GM04504 (cell line): ENCODE results near the gene ZNF768.

Experiments
- DNase-seq: peaks from one replicate; pipeline ENCODE4 v3.0.0-alpha.2; 2012; ENCODE audit warnings: low read depth

The ZNF768 gene

DNA sequence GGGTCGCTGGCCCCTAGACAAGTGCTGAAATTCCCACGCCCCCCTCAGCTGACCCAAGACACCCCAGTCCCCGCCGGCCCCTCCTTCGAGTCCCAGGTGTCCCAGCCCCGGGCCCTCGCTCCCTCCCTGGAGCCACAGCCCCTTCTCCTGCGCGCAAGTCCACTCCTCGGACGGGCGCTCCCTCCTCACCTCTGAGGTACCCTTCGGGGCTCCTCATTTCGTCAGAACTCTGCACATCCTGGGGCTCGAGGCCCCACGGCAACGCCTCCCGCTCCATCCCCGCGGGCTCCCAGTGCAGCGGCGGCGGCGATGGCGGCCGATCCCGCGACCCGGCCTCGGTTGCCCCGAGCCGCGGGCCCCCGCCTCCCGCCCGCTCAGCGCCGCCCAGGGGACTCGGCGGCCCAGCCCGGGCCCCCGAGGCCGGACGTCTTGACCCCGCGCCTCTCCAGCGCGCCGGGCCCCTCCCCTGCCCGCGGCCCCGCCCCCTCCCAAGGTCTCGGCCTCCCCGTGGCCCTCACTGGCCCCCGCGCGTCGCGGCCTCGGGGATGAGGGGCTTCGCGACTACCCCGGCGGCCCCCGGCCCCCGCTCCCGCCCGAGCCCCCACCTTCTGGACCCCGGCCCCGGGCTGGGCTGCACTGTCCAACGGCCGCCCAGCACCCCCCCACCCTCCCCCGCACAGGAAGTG, at the start of gene ZNF768:
ZNF768 (minus strand) TSS at position 430 of the 686 bp plus-strand sequence; CDS start at position 277, 153 bp downstream.
- DNase-seq, result no peak

DNA sequence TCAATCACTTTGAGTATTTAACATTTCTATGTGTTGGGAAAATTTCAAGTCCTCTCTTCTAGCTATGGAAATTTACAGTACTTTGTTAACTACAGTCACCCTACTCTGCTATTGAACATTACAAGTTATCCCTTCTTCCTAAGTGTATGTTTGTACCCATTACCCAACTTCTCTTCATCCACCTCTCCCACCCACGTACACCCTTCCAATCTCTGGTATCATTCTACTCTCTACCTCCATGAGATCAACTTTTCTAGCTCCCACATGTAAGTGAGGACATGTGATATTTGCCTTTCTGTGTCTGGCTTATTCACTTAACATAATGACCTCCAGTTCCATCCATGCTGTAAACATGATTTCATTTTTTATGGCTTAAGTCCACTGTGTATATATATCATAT, 48.3 kb upstream of the ZNF768 start:
- no peak for DNase-seq

DNA sequence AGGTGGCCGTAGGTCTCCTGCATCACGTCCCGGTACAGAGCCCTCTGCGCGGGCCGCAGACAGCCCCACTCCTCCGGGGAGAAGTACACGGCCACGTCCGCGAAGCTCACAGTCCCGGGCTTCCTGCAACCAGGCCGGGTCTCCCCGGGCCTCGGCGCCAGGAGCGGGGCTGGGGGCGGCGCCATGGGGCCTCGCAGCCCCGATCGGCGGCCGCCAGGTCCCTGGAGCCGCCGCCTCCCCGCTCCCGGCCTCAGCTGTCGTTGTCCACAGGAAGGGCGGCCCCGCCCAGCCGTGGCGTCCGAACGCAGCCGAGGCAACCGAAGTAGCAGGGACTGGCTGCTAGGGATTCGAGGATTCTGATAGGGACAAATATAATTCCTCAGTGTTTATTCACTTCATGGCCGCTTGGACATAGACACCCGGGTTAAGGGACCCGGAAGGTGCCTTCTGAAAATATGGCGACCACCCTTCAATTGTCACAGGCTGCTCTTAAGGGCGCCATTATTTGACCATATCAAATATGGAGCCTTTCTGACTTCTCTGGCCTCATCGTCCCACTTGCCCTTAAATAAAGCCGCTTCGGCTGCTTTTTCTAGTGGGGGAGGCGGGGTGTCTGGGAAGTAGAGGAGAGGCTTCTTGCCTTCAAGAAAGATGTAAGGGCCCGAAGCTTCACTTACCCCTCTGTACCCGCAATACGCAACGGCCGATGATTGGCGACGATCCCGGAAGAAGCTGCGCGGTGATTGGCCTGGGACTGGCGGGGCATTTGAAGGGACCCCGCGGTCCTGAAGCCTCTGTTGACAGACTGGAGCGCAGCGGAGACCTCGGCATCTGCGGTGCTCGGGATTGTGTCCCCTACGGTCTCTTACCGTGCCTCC, 45.3 kb upstream of the ZNF768 start, which contains the start of gene ZNF688:
ZNF688 (minus strand) TSS at position 270 of the 878 bp plus-strand sequence; CDS start at position 185, 85 bp downstream.
- peak; percentile 97 for DNase-seq

DNA sequence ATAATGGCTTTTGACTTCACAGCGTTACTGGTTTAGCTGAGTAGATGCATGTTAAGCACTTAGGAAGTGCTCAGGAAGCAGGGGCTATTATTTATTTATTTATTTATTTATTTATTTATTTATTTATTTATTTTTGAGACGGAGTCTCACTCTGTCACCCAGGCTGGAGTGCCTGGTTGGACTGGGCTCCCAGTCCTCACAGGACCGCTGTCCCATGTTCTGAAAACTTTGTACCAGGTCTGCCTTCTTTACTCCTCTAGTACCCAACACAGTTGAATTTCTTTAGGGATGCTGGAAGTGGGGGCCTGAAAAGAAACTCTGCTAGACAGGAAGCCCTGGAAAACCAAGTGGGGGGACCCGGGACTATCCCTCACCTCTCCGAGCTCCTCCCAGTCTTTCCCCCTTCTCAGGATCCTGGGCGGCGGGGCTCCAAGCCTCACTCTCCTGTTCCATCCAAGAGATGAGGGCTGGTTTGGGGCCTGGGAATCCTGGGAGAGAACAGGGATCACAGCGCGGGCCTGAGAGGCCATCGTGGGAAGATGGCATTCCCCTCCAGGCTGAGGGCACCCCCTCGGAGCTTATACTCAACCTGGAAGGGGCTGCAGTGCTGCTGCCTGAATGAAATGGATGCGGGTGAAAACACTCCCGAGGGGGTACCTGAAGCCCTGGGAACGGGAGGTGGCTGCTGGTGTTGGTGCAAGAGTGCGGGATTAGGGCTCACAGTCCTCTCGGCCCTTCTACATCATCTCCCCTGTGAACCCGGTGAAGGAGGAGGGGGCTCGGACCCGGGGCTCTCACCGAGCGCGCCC, 44.5 kb upstream of the ZNF768 start:
- DNase-seq, result no peak

DNA sequence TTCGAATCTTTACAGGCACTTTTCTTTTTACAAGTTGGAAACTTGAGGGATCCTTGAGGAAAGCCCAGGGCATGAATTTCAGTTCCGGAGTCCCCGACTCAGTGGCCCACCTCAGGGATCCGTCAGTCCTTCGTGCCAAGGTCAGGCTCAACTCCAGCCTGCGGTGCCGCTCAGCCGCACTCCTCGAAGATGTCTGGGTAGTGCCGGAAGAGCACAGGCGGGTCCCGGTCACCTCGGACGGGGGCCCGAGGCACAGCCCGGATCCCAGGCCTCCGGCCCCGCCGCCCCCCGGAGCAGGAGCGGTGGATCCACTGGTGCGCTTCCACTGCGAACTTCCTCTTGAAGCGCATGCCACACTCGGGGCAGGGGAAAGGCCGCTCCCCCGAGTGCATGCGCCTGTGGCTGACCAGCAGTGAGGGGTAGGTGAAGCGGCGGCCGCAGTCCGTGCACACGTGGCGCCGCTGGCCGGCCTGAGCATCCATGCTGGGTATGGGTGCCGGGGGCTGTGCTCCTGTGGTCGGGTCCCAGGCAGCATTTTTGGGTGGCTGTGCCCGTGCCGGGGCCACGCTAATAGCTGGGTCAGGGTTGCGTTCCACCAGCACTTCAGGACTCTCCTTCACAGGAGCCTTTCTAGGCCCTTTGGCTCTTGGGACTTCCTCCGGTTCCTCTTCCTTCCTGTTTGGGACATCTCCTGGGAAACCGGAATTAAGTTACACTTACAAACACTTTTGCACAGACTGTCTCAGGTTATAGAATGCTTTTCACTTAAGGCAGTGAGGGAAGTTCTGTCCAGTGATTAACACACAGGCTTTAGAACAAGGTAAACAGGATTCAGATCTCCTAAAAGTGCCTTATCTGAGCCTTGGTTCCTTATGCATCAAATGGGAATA, 43.6 kb upstream of the ZNF768 start:
- DNase-seq, result no peak

DNA sequence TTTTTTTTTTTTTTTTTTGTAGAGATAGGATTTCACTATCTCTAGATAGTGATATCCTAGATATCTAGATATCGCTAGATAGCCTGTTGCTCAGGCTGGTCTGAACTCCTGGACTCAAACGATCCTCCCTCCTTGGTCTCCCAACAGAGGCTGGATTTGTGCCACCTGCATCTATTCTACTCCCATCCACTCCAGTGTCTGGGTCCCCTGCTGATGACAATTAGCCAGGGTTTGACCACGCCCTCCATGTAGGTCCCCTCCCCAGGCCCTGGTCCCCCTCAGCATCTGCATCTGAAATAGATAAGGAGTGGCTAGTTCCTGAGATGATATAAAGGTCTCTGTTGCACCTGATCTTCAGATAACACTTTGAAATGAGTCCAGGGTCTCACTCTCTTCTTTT, 42.9 kb upstream of the ZNF768 start:
- DNase-seq, result no peak

DNA sequence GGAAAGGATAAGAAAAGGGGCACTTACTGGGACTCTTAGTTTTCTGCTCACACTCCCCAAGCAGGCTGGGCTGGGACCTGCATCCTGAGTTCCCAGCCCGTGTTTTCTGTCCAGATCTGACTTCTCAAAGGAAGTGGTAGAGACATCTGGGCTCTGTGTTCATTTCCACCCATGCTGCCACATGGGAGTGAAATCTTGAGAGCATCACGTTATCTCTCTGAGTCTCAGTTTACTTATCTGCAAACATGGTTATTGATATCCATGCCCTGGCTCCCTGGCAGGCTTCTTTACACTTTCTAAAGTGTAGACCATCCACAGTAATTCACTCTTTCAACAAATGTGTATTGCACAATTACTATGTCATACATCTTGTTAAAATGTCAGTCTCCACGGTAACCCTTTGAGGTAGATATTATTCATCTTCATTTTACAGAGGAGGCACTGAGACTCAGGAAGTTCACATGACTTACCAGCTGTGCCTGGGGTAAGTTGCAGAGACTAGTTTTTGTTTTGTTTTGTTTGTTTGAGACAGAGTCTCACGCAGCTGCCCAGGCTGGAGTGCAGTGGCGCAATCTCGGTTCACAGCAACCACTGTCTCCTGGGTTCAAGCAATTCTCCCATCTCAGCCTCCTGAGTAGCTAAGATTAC, 41.7 kb upstream of the ZNF768 start:
- DNase-seq, result peak; percentile 78

DNA sequence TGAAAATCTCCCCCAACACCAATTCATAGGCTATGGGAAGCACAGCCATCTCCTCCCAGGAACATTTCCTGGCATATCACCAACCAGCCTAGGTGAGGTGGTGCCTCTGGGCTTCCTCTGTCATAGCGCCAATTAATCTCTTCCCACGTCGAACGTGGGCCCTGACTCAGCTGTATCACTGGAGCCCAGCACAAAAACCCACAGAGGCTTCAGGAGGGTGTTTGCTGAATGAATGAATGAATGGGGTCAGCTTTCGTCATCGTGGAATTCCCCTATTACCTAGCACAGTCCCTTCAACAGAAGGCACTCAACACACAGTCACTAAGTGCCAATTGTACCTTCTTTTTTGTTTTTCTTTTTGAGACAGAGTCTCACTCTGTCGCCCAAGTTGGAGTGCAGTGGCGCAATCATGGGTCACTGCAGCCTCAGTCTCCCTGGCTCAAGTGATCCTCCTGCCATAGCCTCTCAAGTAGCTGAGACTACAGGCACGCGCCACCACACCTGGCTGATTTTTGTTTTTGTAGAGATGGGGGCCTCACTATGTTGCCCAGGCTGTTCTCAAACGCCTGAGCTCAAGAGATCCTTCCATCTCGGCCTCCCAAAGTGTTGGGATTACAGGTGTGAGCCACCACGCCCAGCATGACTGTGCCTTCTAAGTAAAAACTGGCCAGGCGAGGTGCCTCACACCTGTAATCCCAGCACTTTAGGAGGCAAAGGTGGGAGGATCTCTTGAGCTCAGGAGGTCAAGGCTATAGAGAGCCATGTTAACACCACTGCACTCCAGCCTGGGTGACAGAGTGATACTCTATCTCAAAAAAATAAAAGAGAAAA, 41.0 kb upstream of the ZNF768 start:
- DNase-seq, result no peak

DNA sequence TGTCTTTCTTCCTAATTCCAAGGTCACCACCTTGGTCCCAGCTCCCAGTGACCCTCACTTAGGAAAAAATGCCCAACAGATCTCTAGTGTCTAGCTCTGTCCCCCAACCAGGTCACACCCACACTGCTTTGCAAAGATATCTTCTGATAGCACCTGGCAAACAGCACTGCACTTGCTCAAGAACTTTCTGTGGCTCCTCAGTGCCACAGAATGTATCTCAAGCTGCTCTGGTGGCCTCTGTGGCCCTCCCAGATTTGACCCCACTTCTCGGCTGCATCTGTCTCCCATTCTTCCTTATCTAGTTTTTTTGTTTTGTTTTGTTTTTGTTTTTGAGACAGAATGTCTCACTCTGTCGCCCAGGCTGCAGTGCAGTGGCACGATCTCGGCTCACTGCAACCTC, 40.2 kb upstream of the ZNF768 start:
- no peak for DNase-seq

DNA sequence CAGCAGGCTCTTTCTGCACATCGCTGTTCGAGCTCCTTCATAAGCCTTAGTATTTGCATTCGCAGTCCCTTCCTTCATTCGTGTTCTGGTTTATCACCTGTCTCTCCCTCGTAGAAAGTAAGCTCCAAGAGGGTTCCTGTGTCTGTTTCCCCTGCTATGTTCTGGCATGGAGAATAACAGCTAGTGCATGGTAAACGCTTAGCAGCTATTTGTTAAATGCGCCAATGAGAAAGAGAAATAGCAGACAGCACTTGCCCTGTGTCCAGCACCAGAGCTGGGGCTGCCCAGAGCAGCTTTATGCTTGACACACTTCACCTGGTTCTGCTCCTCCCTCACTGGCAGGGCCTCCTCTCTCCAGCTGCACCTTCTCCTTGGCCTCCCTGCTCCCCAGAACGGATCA, 39.6 kb upstream of the ZNF768 start:
- DNase-seq, result no peak

DNA sequence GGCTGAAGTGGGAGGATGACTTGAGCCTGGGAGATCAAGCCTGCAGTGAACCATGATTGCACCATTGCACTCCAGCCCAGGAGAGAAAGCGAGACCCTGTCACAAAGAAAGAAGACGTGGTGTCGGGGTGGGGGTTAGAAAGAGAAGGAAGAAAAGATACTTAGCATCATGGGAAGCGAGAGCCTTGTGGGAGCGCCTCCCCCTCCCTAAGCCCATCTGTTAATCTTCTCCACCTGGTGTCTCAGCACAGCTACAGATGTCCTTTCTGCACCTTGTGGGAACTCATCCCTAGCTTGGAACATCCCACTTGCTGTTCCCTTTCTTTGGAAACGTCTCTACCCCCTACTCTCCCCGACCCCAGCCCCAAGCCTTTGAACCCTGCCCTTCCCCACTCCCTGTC, 39.2 kb upstream of the ZNF768 start:
- no peak for DNase-seq

DNA sequence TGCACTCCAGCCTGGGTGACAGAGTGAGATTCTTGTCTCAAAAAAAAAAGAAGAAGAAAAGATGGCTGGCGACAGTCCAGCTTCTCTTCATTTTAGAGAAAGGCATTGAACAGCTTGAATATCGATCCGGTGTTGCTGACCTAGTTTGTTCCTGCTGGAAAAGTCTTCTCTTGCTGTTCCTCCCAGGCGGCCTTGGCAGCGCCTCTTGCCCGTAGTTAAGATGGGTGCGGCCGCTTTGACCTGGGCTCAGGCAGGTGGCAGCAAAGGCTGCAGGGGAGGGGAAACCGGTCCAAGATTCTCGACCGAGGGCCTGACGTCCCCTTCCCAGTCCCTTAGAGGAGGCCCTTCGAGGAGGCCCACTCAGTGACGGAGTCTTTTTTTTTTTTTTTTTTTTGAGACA, 35.7 kb upstream of the ZNF768 start:
- no peak for DNase-seq

DNA sequence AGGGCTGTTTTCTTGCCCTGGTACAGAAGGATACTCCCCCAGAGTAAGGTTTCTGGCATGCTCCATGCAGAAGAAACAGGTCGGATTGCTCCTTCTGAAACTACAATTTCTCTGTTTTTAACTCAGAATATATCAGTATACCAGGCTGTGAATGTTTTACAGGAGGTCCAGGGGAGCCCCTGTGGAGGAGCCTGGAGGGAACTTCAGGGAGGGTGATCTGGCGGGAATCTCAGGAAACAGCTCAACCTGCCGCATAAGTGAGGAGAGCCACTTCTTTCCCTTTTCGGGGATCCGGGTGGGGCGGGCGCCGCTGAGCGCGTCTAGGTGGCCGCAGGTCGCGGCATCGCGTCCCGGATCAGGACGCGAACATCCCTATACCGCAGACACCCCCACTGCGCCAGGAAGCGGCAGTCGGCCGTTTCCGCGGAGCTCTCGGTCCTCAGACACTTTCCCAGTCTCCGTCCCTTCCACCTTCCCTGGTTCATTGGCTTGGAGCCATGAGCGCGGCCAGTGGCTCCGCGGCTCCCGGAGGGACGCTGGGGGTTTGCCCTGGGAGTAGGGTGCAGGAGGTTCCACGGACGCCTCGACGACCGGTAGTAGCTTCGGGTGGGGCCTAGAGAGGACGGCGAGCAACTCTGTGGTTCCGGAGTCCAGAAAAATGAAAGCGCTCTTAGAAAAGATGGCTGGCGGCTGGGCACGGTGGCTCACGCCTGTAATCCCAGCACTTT, 34.9 kb upstream of the ZNF768 start:
- no peak for DNase-seq

DNA sequence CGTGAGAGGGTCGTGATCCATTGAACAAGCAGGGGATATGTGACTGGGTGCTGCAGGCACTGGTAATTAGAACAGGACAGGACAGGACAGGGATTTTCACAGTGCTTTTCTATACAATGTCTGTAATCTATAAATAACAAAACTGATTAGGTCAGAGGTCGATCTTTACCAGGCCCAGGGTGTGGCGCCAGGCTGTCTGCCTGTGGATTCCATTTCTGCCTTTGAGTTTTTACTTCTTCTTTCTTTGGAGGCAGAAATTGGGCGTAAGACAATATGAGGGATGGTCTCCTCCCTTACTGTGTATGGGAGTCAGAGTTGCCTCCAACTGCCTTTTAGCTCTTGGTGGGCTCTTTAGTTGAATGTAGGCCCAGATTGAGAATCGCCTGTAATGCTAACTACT, 33.3 kb upstream of the ZNF768 start:
- no peak for DNase-seq

DNA sequence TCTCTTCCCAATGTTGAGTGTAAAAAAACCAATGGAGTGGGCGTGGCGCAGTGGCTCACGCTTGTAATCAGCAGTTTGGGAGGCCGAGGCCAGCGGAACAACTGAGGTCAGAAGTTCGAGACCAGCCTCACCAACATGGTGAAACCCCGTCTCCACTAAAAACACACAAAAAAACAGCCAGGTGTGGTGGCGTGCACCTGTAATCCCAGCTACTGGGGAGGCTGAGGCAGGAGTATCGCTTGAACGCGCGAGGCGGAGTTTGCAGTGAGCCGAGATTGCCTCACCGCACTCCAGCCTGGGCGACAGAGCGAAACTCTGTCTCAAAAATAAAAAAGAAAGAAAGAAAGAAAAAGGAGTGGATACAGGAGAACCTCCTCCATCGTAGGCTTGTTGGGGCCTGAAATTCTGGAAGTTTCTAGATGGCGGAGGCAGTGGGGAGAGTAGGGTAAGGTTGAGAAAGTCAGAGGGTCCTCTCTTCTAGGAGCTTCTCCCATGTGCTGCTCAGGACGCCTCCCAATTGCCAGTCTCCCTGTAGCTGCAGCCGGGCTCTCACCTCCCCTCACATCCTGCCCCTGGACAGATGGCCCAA, 32.5 kb upstream of the ZNF768 start:
- DNase-seq, result no peak

DNA sequence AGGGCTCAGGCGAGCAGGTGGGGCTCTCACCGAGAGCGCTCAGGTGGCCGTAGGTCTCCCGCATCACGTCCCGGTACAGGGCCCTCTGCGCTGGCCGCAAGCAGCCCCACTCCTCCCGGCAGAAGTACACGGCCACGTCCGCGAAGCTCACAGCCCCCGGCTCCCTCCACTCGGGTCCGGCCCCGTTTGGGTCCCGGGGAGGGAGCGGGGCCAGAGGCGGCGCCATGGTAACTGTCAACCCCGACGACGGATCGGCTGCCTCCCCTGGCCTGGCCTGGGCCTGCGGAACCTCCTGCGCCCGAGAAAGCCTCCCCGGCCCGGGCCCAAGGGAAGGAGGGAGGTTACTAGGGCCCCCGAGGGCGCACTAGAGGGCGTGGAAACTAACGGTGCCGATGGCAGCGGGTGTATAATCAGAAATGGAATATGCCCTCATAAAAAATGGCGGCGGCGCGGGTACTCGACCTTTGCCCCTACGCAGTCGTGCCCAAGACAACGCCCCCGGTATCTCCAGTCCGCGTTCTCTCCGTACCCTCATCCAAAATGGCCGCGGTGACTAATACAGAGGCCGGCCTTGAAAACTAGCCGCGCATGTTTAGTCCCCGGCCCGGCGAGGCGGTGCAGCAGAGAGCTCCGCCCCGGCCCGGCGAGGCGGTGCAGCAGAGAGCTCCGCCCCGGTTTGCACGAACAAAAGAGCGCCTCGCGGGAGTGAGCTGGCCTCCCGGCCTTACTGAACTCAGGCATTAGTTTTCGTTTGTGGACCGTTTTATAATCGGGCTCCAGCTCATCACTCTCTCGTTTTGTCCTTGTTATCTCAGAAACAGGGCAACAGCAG, 31.8 kb upstream of the ZNF768 start, which contains the start of gene ZNF764:
ZNF764 (minus strand) TSS at position 418 of the 832 bp plus-strand sequence; CDS start at position 226, 192 bp downstream.
- peak; percentile 97 for DNase-seq

DNA sequence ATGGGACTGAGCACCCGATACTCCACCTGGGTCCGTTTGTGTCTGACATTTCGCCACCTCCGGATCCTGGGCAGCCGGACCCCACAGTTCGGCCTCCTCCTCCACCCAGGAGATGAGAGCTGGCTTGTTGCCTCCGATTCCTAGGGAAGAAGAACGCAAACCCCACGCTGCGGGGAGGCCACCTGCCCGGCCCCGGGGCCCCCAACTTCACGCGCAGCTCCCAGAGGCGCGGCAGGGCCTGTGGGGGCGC, 31.3 kb upstream of the ZNF768 start:
- no peak for DNase-seq

DNA sequence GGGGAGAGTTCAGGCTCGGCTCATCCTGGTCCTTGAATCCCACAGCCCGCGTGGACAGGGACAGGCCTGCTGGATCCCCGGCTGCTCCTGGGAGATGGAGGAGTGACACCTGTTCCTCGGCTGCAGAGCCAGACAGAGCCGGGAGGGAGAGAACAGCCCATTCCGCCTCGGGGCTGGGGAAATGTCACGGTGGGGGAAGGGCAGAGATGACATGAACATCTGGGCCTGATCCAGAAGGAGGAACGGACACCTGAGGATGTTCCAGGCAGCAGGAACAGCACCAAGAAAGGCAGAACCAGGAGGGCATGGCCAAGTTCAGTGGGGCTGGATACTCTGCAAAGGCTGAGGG, 29.7 kb upstream of the ZNF768 start:
- DNase-seq, result no peak
